ENCODE results near the gene IL15RA. TPM values are rescaled to one million over a fixed set of nuclear protein-coding genes. Genes with fewer than 3 reads are reported as not detected.

IL15RA gene
- total and polyA plus RNA-seq, 2 of the 8 experiments (the other 6 are each of a cell fraction or from before 2014, with no cell fraction given) = 1.3 to 1.4 TPM

GRCh38 chr10:5904227-5904626 lies 73.1 kb downstream of the IL15RA start:
- no peak overlapping the region for H4K5ac ChIP-seq (ENCODE audit: insufficient read length, low read depth, low read length)
- H2BK5ac ChIP-seq (ENCODE audit: low read depth, low read length) = no peak overlapping the region
- FAIRE-seq (no peak), DNase-seq (ENCODE audit: low read depth in 1 of 2, low spot score in 2 of 2) (no peak)
- no peaks in the 10 kb centered on the region for H3K27me3 ChIP-seq (replicated peaks in 1 of 4; ENCODE audit: control insufficient read depth in 3 of 4, extremely low read depth in 1 of 4, insufficient read depth in 3 of 4, low read length in 3 of 4)
- H3K36me3 ChIP-seq (ENCODE audit: control insufficient read depth in 2 of 4, insufficient read depth in 4 of 4, low read length in 3 of 4) = peaks cover 2 to 10% (median 9%) of the 10 kb centered on the region in 4 experiments; a peak in 5 of 8 replicates
- peaks cover 0 to 8% of the 10 kb centered on the region in 2 experiments for H4K20me1 ChIP-seq (replicated peaks in 1 of 2; ENCODE audit: control insufficient read depth in 1 of 2, insufficient read depth in 2 of 2, low read length in 2 of 2)
- H3K14ac ChIP-seq (ENCODE audit: insufficient read length) = no peak overlapping the region
- no peaks in the 10 kb centered on the region for H3K23me2 ChIP-seq (ENCODE audit: low read depth, low read length)
- no peak overlapping the region for H3K4me2 ChIP-seq (ENCODE audit: insufficient read depth in 1 of 2, low read depth in 2 of 2, low read length in 2 of 2)
- H2BK20ac ChIP-seq (ENCODE audit: low read length) = no peak overlapping the region
- no peak overlapping the region for H2BK15ac ChIP-seq (ENCODE audit: low read length)
- no peak overlapping the region for H3K27ac ChIP-seq (ENCODE audit: low read depth, low read length)
- H3K79me1 ChIP-seq (ENCODE audit: low read depth, low read length) = no peaks in the 10 kb centered on the region; the same call in 1 of the 2 replicates
- no peaks in the 10 kb centered on the region for H3K4me1 ChIP-seq (replicated peaks in 1 of 4; ENCODE audit: control insufficient read depth in 3 of 4, insufficient read depth in 4 of 4, low read length in 3 of 4)
- CTCF ChIA-PET (ENCODE audit: partially characterized antibody) = no interaction called here
- no peak overlapping the region for H3K18ac ChIP-seq (ENCODE audit: extremely low read depth, low read length)
- no peak overlapping the region for H2BK120ac ChIP-seq (replicated peaks; ENCODE audit: low read depth, low read length)
- no peak overlapping the region for H3K4me3 ChIP-seq (ENCODE audit: extremely low read depth in 1 of 4, insufficient read depth in 2 of 4, low read depth in 3 of 4, low read length in 4 of 4)
- 67% methylated on average over 4 of the region's 4 CpGs; no CpG with 5 or more reads in 1 of the 2 experiments for WGBS, 2 experiments (ENCODE audit: extremely low coverage in 1 of 2, insufficient coverage in 1 of 2, insufficient read length in 1 of 2, insufficient replicate concordance in 2 of 2, low coverage in 1 of 2, low lambda C conversion rate in 2 of 2, missing lambda C conversion rate in 1 of 2)
- H2AK5ac ChIP-seq (ENCODE audit: low read depth, low read length) = no peak overlapping the region
- POLR2A ChIA-PET (ENCODE audit: partially characterized antibody) = interaction anchor here (3.8 kb wide), 1 partner anchor 14 kb away, joined by 20 read pairs; the partner anchor contains the start of genes ANKRD16 and FBH1
- no peak overlapping the region for H3K23ac ChIP-seq (ENCODE audit: insufficient read length)
- H4K91ac ChIP-seq (replicated peaks; ENCODE audit: insufficient read length, low read length) = no peak overlapping the region
- no peak overlapping the region for H3K56ac ChIP-seq (replicated peaks; ENCODE audit: insufficient read length, low read depth, low read length)
- H3K79me2 ChIP-seq (ENCODE audit: control insufficient read depth in 1 of 2, insufficient read depth in 2 of 2, low read length in 2 of 2) = peaks cover 0 to 20% of the 10 kb centered on the region in 2 experiments; a peak in 2 of 4 replicates
- no peak overlapping the region for H3K4ac ChIP-seq (replicated peaks; ENCODE audit: insufficient read length, low read depth, low read length)
- H2AFZ ChIP-seq (ENCODE audit: low read length) = no peak overlapping the region
- H3K9me3 ChIP-seq (ENCODE audit: insufficient read depth in 2 of 2, low read depth in 1 of 2, low read length in 1 of 2) = no peaks in the 10 kb centered on the region
- no peak overlapping the region for H4K8ac ChIP-seq (ENCODE audit: extremely low read depth, insufficient read depth, low read length)
- no peak overlapping the region for H3K9ac ChIP-seq (replicated peaks in 1 of 4; ENCODE audit: extremely low read depth in 1 of 4, low read depth in 3 of 4, low read length in 3 of 4)
- H2BK12ac ChIP-seq (ENCODE audit: low read depth, low read length) = no peak overlapping the region
